GM12864 (cell line): ENCODE data around the gene RNPEPL1.

ENCODE experiments used
- DNase-seq: peaks from one replicate; pipeline ENCODE4 v3.0.0-alpha.2; 2011; ENCODE audit warnings: low read depth
- H3K4me3 ChIP-seq: 2 replicates; pipeline ENCODE4 v1.5.1; 2011; ENCODE audit warnings: mild to moderate bottlenecking, low read depth, low read length, control low read depth
- TF ChIP-seq, protein P1 (sequence below): IDR thresholded peaks from 2 replicates; pipeline ENCODE4 v1.5.1; 2011; ENCODE audit warnings: low read depth, mild to moderate bottlenecking, moderate library complexity, low read length, control low read depth, inconsistent platforms; ENCODE audit errors: missing control alignments

RNPEPL1 gene

DNA sequence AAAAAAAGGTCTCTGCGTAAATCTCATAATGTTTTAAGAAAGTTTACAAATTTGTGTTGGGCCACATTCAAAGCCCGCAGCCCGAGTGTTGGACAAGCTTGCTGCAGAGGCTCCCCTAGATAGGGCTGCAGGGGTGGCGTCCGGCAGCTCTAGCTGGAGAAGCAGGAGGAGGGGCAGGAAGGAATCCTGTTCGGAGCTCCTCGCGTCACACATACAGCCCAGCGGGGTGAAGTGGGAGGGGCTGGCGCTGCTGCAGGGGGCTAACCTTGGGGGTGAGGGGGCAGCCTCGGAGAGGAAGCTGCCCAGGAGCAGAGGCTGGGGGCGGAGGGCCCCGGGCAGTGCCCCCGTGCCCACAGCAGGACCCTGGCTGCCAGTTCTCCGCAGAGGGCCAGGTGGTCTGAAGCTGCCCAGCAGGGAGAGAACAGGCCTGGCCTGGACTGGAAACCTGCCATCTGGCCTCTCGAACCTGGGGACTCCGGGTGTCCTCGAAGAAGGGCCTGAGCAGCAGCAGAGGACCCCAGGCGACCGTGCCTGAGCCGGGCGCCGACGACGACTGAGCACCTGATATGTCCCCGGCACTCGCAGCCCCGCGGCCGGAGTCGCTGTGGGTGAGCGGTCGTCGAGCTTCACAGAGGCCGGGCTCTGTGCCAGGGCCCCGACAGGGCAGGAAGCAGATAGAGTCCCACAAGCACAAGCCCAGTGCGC lies 54.4 kb downstream of the RNPEPL1 start:
- no peak for DNase-seq
- TF ChIP-seq, protein P1, sequence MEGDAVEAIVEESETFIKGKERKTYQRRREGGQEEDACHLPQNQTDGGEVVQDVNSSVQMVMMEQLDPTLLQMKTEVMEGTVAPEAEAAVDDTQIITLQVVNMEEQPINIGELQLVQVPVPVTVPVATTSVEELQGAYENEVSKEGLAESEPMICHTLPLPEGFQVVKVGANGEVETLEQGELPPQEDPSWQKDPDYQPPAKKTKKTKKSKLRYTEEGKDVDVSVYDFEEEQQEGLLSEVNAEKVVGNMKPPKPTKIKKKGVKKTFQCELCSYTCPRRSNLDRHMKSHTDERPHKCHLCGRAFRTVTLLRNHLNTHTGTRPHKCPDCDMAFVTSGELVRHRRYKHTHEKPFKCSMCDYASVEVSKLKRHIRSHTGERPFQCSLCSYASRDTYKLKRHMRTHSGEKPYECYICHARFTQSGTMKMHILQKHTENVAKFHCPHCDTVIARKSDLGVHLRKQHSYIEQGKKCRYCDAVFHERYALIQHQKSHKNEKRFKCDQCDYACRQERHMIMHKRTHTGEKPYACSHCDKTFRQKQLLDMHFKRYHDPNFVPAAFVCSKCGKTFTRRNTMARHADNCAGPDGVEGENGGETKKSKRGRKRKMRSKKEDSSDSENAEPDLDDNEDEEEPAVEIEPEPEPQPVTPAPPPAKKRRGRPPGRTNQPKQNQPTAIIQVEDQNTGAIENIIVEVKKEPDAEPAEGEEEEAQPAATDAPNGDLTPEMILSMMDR = no peak
- H3K4me3 ChIP-seq = no peak overlapping the region

DNA sequence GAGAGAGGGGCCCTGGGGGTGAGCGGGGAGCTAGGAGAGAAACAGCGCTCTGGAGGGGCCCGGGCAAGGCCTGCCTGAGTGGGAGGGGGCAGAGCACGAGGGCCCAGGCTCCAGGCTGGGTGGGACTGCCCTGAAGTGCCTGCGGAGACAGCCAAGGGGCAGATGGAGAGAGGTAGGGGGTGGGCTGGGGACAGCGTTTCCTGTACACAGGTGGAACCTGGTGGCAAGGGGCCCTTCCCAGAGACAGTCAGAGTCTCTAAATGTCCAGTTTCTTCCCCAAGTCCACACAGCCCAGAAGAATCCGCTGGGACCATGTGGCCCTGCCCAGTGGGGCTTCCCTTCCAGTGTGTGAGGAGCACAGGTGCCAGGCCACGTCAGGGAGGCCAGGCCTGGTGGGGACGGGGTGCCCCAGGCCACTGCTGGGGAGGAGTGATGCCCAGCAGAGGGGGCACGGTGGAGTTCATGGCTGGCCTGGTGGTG lies 55.3 kb downstream of the RNPEPL1 start:
- no peak for DNase-seq
- TF ChIP-seq, protein P1 = no peak
- no peak overlapping the region for H3K4me3 ChIP-seq

DNA sequence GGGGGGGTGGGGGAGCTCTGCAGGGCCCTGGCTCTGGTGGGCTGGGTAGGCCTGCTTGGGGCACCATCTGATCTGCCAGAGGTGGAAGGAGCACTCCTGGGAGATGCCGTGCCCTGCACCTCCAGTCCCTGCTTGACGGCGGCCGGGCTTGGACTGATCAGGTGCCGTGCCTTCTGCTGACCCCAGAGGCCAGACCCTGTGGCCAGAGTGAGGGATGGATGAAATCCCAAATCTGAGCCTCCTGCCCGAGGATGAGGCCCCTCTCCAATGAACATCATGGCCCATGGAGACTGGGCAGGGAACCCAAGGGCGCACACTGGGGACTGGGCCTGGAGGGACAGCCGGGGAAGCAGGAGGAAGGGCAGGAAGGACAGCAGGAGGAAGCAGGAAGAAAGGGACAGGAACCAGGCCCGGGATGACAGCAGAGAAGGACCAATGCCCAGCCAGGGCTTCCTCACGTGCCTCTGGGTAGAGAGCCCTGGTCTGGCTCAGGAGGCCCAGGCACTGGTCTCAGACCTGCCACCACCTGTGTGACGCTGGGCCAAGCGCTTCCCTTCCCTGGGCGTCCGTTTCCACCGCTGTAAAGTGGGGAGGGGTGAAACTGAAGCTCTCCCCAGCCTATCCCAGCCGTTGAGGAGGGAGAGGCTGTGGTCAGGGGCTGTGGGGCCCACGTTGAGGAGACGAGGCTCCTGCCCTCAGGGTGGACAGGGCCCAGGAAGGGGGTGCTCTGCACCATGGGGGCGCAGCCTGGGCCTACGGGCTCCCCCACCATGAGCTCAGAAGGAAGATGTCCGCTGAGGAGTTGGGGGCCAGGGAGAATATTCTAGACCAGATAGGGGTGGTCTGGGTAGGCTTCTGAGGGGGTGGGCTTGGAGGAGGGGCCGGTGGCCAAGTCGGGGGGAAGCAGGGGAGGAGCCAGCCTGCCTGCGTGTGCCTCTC lies 56.0 kb downstream of the RNPEPL1 start:
- H3K4me3 ChIP-seq = no peak overlapping the region
- TF ChIP-seq, protein P1 = no peak
- DNase-seq = no peak

DNA sequence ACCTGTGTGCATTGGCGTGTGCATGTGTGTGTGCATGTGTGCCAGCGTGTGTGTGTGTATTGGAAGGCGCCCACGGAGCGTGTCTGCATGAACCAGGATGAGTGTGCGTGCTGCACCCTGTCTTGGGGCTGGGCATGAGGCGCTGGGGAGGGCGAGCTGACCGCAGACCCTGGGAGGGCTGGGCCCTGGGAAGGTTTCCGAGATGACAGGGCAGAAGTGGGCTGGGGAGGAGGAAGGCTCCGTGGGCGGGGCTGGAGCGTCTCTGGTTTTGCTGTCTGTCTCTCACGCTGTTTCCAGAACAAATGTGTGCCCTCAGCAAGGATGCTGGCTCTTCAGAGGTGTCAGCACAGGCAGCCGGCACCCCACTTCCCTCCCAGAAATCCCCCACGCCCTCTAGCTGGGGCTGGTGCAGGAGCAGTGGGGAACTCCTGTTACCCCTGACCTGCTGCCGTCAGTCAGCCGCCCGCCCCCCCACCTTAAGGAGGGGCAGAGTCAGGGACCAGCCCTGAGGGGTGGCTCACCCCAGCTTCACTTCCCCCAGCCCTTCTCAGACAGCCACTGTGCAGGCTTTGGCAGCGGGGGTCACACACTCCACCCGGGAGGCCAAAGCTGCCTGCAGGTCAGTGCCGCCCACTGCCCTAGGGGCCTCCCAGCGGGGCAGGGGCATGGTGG lies 56.8 kb downstream of the RNPEPL1 start, which contains the start of gene GPR35:
TSS of gene GPR35 (plus strand) at position 531 of the 672 bp plus-strand sequence. CDS start 4,473 bp downstream, outside the sequence.
- no peak within 1 kb of the TSS; the same call in 1 of the 2 replicates for H3K4me3 ChIP-seq
- peak; percentile 38 for DNase-seq
- TF ChIP-seq, protein P1 = no peak

DNA sequence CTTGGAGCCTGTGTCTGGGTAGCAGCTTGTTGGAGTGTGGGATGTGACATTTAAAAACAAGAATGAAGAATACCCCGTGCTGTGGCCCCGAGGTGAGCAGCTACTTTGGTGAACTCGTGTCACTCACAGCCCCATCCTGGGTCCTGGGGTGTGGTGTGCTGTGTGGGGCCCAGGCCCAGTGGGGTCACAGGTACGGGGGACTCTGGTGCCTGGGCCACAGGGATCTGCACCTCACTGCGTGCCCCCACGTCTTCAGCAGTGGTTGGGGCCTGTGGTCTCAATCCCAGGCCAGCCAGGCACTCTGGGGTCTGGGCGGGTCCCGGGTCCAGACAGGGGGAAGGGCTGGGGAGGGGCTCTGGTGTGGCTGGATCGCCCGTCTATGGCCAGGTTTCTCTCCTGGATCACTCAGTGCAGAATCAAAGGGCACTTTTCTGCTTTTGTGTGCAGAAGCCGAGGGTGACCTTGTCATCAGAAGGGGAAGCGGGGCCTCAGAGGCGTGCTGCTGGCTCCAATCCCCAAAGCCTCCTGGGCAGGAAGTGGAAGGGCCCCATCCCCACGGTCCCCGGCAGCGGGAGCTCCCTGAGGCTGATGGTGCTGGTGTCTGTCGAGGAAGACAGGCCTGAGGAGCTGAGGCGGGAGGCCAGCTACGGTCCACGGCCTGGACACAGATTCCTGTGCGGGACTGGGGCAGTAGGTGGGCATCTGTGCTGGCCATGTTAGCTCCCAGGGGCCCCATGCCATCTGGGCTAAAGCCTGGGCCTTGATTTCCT lies 58.4 kb downstream of the RNPEPL1 start:
- DNase-seq = no peak
- no peak overlapping the region for H3K4me3 ChIP-seq
- TF ChIP-seq, protein P1 = no peak
